Adrenal gland (tissue), 5 donors: ENCODE data around the gene WSCD2.

Experiments
- POLR2A ChIP-seq, 2 donors: fragments of 450-650 bp; IDR thresholded peaks; one replicate each; pipeline ENCODE4 v1.6.1; 2017; ENCODE audit warnings: antibody characterized with exemption in 2 of 2, mild to moderate bottlenecking in 2 of 2, moderate library complexity in 1 of 2
- TF ChIP-seq, protein P1 (sequence below), 6 experiments: fragments of 450-650 bp in 4 of 6; fragments of 200-600 bp in 2 of 6; sonication (generic) in 1 of 6; IDR thresholded peaks; 1 replicate in 5 of 6; 2 replicates in 1 of 6; pipeline versions ENCODE4 v1.5.1 to v1.8.0; 2016 to 2021; ENCODE audit warnings: antibody characterized with exemption in 6 of 6, mild to moderate bottlenecking in 2 of 6, moderate library complexity in 1 of 6
- donor health status: DM: no; HTN: no; CAD: no.

DNA sequence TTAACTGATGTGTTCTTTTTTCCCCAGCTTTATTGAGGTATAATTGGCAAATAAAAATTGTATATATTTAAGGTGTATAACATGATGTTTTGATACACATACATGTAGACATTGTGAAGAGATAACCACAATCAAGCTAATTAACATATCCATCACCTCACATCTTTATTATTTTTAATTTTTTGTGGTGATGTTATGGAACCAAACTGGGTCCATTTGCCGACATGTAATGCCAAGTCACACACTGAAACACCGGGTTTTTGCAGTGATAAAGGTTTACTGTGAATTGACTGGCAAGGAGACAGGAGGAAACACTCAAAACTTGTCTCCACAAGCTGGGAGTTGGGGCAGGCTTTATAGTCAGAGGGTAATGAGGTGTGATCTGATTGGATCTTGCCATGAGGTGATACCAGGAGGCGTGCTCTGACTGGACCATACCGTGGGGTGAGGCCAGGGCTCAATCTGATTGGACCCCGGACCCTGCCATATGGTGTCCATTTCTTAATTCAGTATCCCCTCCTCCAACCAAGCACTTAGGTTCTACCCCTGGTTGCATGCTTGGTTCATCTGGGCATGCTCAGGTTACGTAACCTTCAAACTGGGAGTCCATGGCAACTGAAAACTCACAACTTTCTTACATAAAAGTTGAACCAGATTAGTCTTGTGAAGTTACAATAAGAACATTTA lies 11.8 kb upstream of the WSCD2 start:
- TF ChIP-seq, protein P1, sequence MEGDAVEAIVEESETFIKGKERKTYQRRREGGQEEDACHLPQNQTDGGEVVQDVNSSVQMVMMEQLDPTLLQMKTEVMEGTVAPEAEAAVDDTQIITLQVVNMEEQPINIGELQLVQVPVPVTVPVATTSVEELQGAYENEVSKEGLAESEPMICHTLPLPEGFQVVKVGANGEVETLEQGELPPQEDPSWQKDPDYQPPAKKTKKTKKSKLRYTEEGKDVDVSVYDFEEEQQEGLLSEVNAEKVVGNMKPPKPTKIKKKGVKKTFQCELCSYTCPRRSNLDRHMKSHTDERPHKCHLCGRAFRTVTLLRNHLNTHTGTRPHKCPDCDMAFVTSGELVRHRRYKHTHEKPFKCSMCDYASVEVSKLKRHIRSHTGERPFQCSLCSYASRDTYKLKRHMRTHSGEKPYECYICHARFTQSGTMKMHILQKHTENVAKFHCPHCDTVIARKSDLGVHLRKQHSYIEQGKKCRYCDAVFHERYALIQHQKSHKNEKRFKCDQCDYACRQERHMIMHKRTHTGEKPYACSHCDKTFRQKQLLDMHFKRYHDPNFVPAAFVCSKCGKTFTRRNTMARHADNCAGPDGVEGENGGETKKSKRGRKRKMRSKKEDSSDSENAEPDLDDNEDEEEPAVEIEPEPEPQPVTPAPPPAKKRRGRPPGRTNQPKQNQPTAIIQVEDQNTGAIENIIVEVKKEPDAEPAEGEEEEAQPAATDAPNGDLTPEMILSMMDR (IDR thresholded peaks at IDR 0.05) = no peak
- TF ChIP-seq POLR2A (IDR thresholded peaks at IDR 0.05) = no peak
